Measurements from ENCODE around the gene NUDT21. TPM values are rescaled to one million over a fixed set of nuclear protein-coding genes. Genes with fewer than 3 reads are reported as not detected.
A peak's percentile ranks its signal among the peaks of the same experiment; 100 is the strongest.

Gene NUDT21
- total and polyA plus RNA-seq, 7 experiments from 2014 or later, result 63.9 to 191 (median 80.7) TPM

DNA sequence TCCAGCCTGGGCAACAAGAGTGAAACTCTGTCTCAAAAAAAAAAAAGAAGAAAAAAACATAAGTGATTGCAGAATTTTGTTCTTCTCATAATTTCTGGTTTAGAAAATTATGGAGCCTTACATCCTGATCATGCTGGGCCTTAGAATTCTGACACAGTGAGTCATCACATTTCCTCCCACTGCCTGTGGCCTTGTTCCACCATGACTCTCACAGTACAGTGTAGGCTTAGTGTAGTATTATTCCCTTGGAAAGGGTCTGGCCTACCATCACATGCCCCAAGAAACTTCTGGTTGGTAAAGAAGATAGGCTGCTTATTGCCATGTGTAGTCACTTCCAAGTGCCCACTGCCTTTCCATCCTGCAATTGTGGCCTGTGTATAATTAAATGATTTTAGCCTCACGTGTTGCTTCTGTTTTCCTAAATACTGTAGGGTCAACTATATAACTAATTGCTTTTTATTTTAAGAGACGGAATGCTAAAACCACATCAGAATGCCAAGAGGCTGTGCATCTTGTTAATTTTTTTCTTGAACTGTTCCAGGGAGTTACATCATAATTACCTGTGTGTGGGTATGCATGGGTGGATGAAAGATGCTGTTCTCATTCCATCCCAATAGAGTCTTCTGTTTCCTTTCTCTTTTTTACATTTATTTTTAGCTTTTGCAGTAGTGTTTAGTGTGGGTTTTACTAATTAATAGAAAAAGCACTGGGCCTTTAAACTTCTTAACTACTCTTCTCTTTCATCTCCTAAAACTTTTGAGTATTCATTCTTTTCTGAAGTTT is 26.2 kb upstream of the NUDT21 start:
- POLR2A ChIA-PET, result no interaction called here
- Mint-ChIP-seq H3K4me1 (peaks cover 0 to 11% (median 0%) of the 10 kb centered on the region in 7 donors), H3K36me3 (peaks cover 4 to 40% (median 20%) of the 10 kb centered on the region in 5 donors), H3K9me3 (no peaks in the 10 kb centered on the region), H3K27ac (peak overlapping the region in 4 of 9 donors; percentile 3 to 83 (median 34)), H3K4me3 (no peak overlapping the region), H3K27me3 (no peaks in the 10 kb centered on the region)
- intact Hi-C loops (cut with micrococcal nuclease), result no loop called here
- Histone ChIP-seq H3K36me3 (ENCODE audit: control insufficient read depth in 2 of 3, insufficient read depth in 3 of 3, low read length in 3 of 3) (peaks cover 0 to 86% (median 20%) of the 10 kb centered on the region in 3 experiments), H3K4me3 (ENCODE audit: low read length) (no peak overlapping the region), H3K27ac (ENCODE audit: low read depth, low read length) (no peak overlapping the region), H3K4me1 (ENCODE audit: control insufficient read depth in 2 of 2, insufficient read depth in 2 of 2, low read length in 2 of 2) (no peaks in the 10 kb centered on the region), H3K27me3 (ENCODE audit: control insufficient read depth in 2 of 2, insufficient read depth in 2 of 2, low read length in 2 of 2) (no peaks in the 10 kb centered on the region), H3K9me3 (ENCODE audit: control insufficient read depth in 2 of 3, low read length in 3 of 3) (no peaks in the 10 kb centered on the region)
- CTCF ChIA-PET, result no interaction called here
- ATAC-seq (no peak), DNase-seq (no peak)

DNA sequence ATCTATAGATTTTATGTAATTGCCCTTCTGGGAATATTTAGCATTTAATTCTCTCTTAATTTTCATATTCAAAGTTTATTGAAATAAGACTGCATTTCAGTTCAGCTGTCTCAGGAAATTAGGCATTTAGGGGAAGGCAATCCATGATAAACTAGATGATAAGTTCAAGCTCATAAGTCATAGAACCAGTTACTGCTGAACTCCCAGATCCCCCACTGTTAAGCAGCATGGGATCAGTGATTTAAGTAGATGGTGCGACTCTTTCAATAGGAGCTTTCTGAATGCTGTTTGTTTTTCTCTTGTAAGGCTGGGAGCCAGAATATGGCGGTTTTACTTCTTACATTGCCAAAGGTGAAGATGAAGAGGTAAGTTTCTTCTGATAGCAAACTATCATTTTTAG is 24.1 kb upstream of the NUDT21 start:
- H3K4me3 ChIP-seq (ENCODE audit: low read length), result no peak overlapping the region
- H3K36me3 ChIP-seq (ENCODE audit: control insufficient read depth in 2 of 3, insufficient read depth in 3 of 3, low read length in 3 of 3), result peaks cover 10 to 90% (median 28%) of the 10 kb centered on the region in 3 experiments
- H3K27ac ChIP-seq (ENCODE audit: low read depth, low read length), result no peak overlapping the region
- POLR2A ChIA-PET, result interaction anchor here (0.7 kb wide), 1 partner anchor 17 kb away, joined by 3 read pairs; no protein-coding TSS in a partner anchor
- no peaks in the 10 kb centered on the region for H3K4me1 ChIP-seq (ENCODE audit: control insufficient read depth in 2 of 2, insufficient read depth in 2 of 2, low read length in 2 of 2)
- H3K36me3 Mint-ChIP-seq, result peaks cover 10 to 38% (median 23%) of the 10 kb centered on the region in 5 donors
- no peaks in the 10 kb centered on the region for H3K27me3 Mint-ChIP-seq
- H3K27ac Mint-ChIP-seq, result no peak overlapping the region
- no peaks in the 10 kb centered on the region for H3K9me3 ChIP-seq (ENCODE audit: control insufficient read depth in 2 of 3, low read length in 3 of 3)
- H3K4me3 Mint-ChIP-seq, result no peak overlapping the region
- CTCF ChIA-PET, result no interaction called here
- DNase-seq (no peak), ATAC-seq (no peak)
- intact Hi-C loops (cut with micrococcal nuclease), result no loop called here
- H3K27me3 ChIP-seq (ENCODE audit: control insufficient read depth in 2 of 2, insufficient read depth in 2 of 2, low read length in 2 of 2), result no peaks in the 10 kb centered on the region
- H3K4me1 Mint-ChIP-seq, result peaks cover 0 to 11% (median 3%) of the 10 kb centered on the region in 7 donors
- H3K9me3 Mint-ChIP-seq, result no peaks in the 10 kb centered on the region

DNA sequence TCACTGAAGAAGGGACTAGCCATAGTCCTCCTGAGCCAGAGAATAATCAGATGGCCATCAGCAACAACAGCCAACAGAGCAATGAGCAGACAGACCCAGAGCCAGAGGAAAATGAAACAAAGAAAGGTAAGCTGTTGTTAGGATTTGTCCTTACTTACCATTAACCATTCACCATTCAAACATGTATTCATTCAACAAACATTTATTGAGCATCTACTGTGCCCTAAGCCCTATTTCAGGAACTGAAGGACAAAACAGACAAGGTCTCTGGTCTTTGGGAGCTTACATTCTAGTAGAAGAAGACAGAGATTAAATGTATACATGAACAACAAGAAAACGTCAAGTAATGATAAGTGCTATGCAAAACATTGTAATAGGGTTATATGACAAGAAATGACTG is 19.5 kb upstream of the NUDT21 start:
- ChIA-PET CTCF (no interaction called here), POLR2A (interaction anchor here (0.6 to 1.7 kb wide), 2 partner anchors 15 to 18 kb away, joined by 3 to 4 read pairs; no protein-coding TSS in a partner anchor)
- Histone ChIP-seq H3K4me3 (ENCODE audit: low read length) (no peak overlapping the region), H3K27me3 (ENCODE audit: control insufficient read depth in 2 of 2, insufficient read depth in 2 of 2, low read length in 2 of 2) (no peaks in the 10 kb centered on the region), H3K27ac (ENCODE audit: low read depth, low read length) (no peak overlapping the region), H3K36me3 (ENCODE audit: control insufficient read depth in 2 of 3, insufficient read depth in 3 of 3, low read length in 3 of 3) (peaks cover 21 to 95% (median 48%) of the 10 kb centered on the region in 3 experiments), H3K9me3 (ENCODE audit: control insufficient read depth in 2 of 3, low read length in 3 of 3) (no peaks in the 10 kb centered on the region), H3K4me1 (ENCODE audit: control insufficient read depth in 2 of 2, insufficient read depth in 2 of 2, low read length in 2 of 2) (no peaks in the 10 kb centered on the region)
- ATAC-seq (no peak), DNase-seq (no peak)
- intact Hi-C loops (cut with micrococcal nuclease), result no loop called here
- H3K36me3 Mint-ChIP-seq, result peaks cover 13 to 38% (median 30%) of the 10 kb centered on the region in 5 donors
- no peaks in the 10 kb centered on the region for H3K27me3 Mint-ChIP-seq
- H3K9me3 Mint-ChIP-seq, result no peaks in the 10 kb centered on the region
- peak overlapping the region in 3 of 9 donors; percentile 59 to 71 (median 60) for H3K27ac Mint-ChIP-seq
- H3K4me1 Mint-ChIP-seq, result peaks cover 0 to 3% (median 0%) of the 10 kb centered on the region in 7 donors
- no peak overlapping the region for H3K4me3 Mint-ChIP-seq

DNA sequence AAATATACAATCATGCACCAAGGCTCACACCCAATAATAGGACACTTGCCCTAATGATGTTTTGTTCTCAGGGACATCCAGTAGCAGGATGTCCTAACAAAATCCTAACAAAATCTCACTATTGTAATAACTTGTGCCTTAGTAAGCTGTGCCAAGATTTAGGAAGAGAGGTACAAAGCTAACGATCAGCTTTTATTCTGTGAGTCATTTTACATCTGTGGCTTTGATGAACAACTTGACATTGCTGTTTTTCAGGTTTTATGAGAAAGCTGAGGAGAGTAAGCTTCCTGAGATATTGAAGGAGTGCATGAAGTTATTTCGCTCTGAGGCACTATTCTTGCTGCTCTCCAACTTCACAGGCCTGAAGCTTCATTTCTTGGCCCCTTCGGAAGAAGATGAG is 19.1 kb upstream of the NUDT21 start:
- no peaks in the 10 kb centered on the region for H3K27me3 Mint-ChIP-seq
- peaks cover 22 to 94% (median 44%) of the 10 kb centered on the region in 3 experiments for H3K36me3 ChIP-seq (ENCODE audit: control insufficient read depth in 2 of 3, insufficient read depth in 3 of 3, low read length in 3 of 3)

DNA sequence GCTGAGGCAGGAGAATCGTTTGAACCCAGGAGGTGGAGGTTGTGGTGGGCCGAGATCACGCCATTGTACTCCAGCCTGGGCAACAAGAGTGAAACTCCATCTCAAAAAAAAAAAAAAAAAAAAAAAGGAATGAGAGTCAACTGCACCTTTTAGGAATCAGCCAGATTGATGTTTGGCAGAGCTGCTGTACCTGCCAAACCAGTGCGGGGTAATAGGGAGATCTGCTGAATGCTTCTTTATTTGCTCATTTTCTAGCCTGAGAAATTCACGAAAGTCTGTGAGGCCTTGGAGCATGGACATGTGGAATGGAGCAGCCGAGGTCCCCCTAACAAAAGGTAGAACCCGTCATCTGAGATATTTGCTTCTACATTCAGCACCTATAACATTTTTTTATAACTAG is 18.6 kb upstream of the NUDT21 start:
- CTCF ChIA-PET, result no interaction called here
- Mint-ChIP-seq H3K27me3 (no peaks in the 10 kb centered on the region), H3K4me1 (peaks cover 0 to 6% (median 0%) of the 10 kb centered on the region in 7 donors), H3K27ac (peak overlapping the region in 2 of 9 donors; percentile 49 to 67), H3K4me3 (no peak overlapping the region), H3K36me3 (peaks cover 18 to 35% (median 32%) of the 10 kb centered on the region in 5 donors), H3K9me3 (no peaks in the 10 kb centered on the region)
- Histone ChIP-seq H3K36me3 (ENCODE audit: control insufficient read depth in 2 of 3, insufficient read depth in 3 of 3, low read length in 3 of 3) (peaks cover 22 to 92% (median 39%) of the 10 kb centered on the region in 3 experiments), H3K27me3 (ENCODE audit: control insufficient read depth in 2 of 2, insufficient read depth in 2 of 2, low read length in 2 of 2) (no peaks in the 10 kb centered on the region), H3K4me3 (ENCODE audit: low read length) (no peak overlapping the region), H3K4me1 (ENCODE audit: control insufficient read depth in 2 of 2, insufficient read depth in 2 of 2, low read length in 2 of 2) (no peaks in the 10 kb centered on the region), H3K27ac (ENCODE audit: low read depth, low read length) (no peak overlapping the region), H3K9me3 (ENCODE audit: control insufficient read depth in 2 of 3, low read length in 3 of 3) (no peaks in the 10 kb centered on the region)
- no peak for DNase-seq
- intact Hi-C loops (cut with micrococcal nuclease), result no loop called here
- POLR2A ChIA-PET, result interaction anchor here (0.6 kb wide), 1 partner anchor 14 kb away, joined by 3 read pairs; no protein-coding TSS in a partner anchor
- no peak for ATAC-seq

More for the DNA sequence above, 19.1 kb upstream of the NUDT21 start:
- Histone ChIP-seq H3K4me1 (ENCODE audit: control insufficient read depth in 2 of 2, insufficient read depth in 2 of 2, low read length in 2 of 2) (no peaks in the 10 kb centered on the region), H3K27me3 (ENCODE audit: control insufficient read depth in 2 of 2, insufficient read depth in 2 of 2, low read length in 2 of 2) (no peaks in the 10 kb centered on the region), H3K9me3 (ENCODE audit: control insufficient read depth in 2 of 3, low read length in 3 of 3) (no peaks in the 10 kb centered on the region), H3K27ac (ENCODE audit: low read depth, low read length) (no peak overlapping the region), H3K4me3 (ENCODE audit: low read length) (no peak overlapping the region)
- ATAC-seq (no peak), DNase-seq (no peak)
- H3K4me3 Mint-ChIP-seq, result no peak overlapping the region
- ChIA-PET CTCF (no interaction called here), POLR2A (interaction anchor here (0.6 to 1.7 kb wide), 2 partner anchors 15 to 18 kb away, joined by 3 to 4 read pairs; no protein-coding TSS in a partner anchor)
- peaks cover 0 to 6% (median 0%) of the 10 kb centered on the region in 7 donors for H3K4me1 Mint-ChIP-seq
- H3K36me3 Mint-ChIP-seq, result peaks cover 17 to 39% (median 32%) of the 10 kb centered on the region in 5 donors
- intact Hi-C loops (cut with micrococcal nuclease), result no loop called here
- no peaks in the 10 kb centered on the region for H3K9me3 Mint-ChIP-seq
- peak overlapping the region in 3 of 9 donors; percentile 59 to 71 (median 60) for H3K27ac Mint-ChIP-seq

DNA sequence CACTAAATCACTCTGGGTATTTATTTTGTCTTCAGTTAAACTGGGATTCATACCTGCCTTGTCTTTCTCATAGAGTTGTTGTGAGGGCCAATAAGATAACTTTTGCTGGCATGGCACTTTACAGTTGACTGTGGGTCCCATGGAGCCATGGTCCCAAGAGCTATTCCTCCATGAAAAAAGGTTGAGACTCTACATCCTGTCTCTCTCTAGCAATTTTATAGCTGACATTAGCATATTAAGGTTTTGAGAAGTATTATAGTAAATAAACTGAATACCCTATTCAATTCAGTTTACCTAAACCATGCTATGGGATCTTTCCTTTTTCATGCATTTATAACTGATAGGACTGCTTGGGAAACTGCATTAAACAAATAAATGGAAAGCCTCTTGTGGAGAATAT is 17.7 kb upstream of the NUDT21 start:
- Histone ChIP-seq H3K27ac (ENCODE audit: low read depth, low read length) (no peak overlapping the region), H3K27me3 (ENCODE audit: control insufficient read depth in 2 of 2, insufficient read depth in 2 of 2, low read length in 2 of 2) (no peaks in the 10 kb centered on the region), H3K36me3 (ENCODE audit: control insufficient read depth in 2 of 3, insufficient read depth in 3 of 3, low read length in 3 of 3) (peaks cover 22 to 95% (median 41%) of the 10 kb centered on the region in 3 experiments), H3K4me3 (ENCODE audit: low read length) (no peak overlapping the region), H3K9me3 (ENCODE audit: control insufficient read depth in 2 of 3, low read length in 3 of 3) (no peaks in the 10 kb centered on the region), H3K4me1 (ENCODE audit: control insufficient read depth in 2 of 2, insufficient read depth in 2 of 2, low read length in 2 of 2) (no peaks in the 10 kb centered on the region)
- Mint-ChIP-seq H3K36me3 (peaks cover 21 to 41% (median 34%) of the 10 kb centered on the region in 5 donors), H3K4me3 (no peak overlapping the region), H3K27ac (peak overlapping the region in 3 of 9 donors; percentile 7 to 32 (median 11)), H3K27me3 (no peaks in the 10 kb centered on the region), H3K4me1 (peaks cover 0 to 10% (median 3%) of the 10 kb centered on the region in 7 donors), H3K9me3 (no peaks in the 10 kb centered on the region)
- intact Hi-C loops (cut with micrococcal nuclease), result no loop called here
- CTCF ChIA-PET, result no interaction called here
- POLR2A ChIA-PET, result no interaction called here
- ATAC-seq (no peak), DNase-seq (no peak)

Measured in naive thymus-derived CD4-positive, alpha-beta T cell (primary cell).